ENCODE data around the gene TPD52L1.
"Not testable (repeated sequence)": the region's sequence is repeated elsewhere in the genome, so short reads cannot be mapped to it uniquely, and the experiment has no call there.

The TPD52L1 gene

DNA sequence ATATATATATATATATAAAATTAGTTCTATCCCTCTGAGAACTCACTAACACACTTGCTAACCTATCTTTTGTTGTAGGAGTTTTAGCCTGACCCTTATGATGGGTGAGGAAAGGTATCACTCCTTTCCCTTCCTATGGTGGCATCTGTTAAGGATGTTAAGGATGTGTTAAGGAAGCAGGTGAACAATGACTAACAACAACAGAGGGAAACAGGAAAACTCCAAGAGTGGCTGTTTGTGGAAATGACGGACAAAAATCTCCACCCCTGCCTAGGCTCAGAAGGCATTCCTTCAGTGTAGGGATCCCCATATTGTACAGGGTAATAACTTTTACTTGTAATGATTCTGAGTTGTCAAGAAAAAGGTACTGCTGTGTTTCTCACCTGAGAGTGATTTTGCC, 8.8 kb upstream of the TPD52L1 start:
- DNase-seq, result no peak

DNA sequence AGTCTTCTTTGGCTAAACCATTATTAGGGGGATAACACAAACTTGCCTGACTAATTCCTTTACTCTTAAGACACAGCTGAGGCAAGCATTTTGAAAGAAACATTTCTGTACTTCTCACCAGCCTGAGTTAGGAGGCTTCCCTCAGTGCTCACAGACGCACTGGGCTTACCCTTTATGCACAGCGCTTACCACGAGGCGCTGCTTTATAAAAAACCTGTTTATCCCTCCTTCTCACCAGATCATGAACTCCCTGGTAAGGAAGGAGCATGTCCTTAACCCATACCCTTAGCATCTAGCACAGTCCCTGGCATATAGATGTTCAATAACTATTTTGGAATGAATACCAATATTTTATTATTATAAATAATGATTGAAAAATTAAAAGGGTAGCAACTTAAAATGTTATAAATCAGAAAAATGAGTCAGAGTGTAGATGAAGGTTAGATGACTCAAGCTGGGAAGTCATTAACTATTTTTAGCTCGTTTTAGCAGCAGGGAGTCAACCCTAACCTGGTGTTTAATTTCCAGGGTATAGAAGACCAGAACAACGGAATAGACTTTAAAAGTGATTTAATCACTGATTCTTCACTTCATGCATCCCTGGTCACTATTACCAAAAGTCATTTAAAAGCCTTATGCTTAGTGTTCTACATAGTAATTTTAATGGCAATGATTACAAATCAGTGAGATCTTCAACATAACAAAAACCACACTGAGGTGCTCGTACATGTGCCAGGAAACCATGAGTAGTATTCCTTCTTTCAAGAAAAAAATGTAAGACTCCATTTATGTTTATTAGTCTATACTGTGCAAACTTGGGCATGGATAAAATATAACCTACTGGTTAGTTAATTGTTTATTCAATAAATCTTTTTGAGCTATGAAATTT, 4.1 kb upstream of the TPD52L1 start:
- DNase-seq, result peak; percentile 42

DNA sequence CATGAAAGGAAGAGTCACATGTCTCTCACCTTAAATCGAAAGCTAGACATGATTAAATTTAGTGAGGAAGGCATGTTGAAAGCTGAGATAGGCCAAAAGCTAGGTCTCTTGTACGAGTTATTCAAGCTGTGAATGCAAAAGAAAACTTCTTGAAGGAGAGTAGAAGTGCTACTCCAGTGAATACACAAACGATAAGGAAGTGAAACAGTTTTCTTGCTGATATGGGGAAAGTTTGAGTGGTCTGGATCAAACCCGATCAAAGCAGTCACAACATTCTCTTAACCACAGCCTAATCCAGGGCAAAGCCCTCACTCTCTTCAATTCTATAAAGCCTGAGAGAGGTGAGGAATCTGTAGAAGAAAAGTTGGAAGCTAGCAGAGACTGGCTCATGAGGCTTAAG, 1.9 kb upstream of the TPD52L1 start:
- DNase-seq, result no peak

DNA sequence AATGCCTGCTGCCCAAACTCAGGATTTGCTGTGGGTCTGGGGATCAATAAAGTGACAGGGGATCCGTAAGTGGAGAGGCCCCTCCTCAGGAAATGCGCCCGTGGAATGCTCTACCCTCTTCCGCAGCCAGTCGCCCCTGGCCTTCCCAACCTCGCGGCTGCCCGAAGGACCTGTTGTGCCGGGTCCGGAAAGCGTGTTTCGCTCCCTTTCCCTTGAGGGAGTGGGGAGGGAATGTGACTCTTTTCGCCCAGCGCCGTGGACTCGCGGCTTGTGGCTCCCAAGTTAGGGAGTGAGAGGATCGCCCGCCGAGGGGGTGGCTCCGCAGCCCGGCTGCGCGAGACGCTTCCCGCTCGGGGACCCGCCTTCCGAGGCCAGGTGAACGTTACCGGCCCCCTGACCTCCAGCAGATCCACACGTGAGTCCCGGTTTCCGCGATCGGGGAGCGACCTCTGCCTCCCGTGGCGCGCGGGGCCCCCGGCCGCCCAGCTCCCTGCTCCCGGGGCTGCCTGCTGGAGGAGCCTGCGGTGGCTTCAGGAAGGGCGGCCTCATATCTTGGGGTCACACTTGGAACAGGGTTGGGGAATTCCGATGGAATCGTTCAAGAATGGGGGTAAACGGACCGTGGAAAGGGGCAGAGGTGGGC, 666 bp downstream of the TPD52L1 start:
- DNase-seq, result peak; percentile 54

DNA sequence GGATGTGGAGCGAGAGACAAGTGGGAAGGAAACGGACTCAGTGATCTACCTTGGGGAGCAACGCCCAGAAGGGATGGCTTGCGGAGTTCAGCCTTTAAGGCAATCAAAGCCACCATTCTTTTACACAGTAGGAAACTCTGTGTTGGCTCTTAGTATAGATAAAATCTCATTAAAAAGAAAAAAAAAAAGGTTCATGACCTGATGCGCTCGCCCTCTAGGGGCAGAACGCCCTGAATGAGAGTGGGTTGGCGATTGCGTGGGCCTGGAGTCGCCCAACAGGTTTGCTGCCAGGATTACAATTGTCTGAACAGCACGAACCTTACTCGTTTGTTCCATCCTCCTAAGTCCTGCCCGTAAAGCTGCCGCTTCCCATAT, 1.2 kb downstream of the TPD52L1 start:
- peak; percentile 75 for DNase-seq

DNA sequence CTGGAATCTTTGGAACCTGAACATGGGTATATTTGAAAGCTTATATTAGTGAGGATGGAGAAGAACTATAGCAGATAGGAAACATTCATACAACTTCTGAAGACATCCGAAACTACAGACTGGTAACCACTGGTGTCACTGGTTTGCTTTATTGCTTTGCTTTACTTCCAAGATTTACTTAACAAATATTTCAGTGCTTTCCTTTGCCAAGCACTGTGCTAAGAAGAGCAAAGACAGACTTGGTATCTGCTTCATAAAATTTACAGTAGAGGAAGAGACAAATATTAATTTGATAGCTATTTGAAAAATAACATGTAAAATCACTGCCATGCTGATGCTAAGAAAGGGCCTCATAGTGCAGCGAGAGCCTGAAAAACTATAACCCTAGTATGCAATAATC, 1.8 kb downstream of the TPD52L1 start:
- DNase-seq, result no peak

DNA sequence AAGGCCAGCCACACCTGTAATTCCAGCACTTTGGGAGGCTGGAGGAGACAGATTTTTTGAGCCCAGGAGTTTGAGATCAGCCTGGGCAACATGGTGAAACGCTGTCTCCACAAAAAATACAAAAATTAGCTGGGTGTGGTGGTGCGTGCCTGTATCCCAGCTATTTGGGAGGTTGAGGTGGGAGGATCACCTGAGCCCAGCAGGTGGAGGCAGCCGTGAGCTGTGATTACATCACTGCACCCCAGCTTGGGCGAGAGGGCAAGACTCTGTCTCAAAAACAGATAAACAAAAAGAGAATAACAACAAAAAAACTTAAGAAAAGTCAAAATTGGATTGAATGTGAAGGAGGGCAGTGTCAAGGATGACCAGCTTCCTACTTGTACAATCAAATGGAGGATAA, 2.9 kb downstream of the TPD52L1 start:
- DNase-seq, result no peak

DNA sequence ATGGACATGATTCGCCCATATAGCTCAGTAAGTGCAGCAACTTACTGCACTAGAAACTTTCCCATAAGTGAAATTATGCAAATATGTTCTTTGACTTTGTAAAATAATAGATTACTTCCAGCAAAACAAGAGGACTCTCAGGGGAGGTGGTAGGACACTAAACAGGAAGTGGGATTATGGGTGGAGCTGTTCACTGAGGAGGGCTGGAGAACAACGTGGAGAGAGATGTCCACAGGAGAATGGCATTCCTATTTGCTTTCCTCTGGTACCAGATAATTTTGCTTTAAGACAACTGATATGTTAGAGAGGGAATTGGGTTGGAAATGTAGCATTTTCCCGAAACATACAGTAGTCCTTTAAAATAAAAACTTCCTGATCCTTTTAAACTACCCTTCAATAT, 3.7 kb downstream of the TPD52L1 start:
- DNase-seq, result no peak

DNA sequence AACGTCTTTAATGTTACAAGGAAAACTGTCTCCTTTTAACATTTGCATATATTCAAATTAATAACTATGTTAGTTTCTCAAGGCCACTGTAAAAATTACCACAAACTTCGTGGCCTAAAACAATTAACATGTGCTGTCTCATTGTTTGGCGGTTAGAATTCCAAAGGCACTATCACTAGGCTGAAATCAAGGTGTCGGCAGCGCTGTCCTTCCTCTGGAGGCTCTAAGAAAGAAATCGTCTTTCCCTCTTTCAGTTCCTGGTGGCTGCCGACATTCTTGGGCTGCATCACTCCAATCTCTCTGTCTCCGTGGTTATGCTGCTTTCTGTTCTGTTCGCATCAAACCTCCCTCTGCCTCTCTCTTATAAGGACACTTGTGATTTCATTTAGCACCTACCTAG, 4.2 kb downstream of the TPD52L1 start:
- DNase-seq, result no peak

DNA sequence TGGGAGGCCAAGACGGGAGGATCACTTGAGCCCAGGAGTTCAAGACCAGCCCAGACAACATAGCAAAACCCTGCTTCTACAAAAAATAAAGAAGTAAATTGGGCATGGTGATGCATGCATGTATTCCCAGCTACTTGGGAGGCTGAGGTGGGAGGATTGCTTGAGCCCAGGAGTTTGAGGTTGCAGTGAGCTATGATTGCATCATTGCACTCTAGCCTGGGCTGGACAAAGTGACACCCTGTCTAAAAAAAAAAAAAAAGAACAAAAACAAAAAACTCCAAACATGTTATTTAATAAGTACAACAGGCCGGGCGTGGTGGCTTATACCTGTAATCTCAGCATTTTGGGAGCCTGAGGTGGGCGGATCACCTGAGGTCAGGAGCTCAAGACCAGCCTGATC, 9.8 kb downstream of the TPD52L1 start:
- DNase-seq, result not testable (repeated sequence)

DNA sequence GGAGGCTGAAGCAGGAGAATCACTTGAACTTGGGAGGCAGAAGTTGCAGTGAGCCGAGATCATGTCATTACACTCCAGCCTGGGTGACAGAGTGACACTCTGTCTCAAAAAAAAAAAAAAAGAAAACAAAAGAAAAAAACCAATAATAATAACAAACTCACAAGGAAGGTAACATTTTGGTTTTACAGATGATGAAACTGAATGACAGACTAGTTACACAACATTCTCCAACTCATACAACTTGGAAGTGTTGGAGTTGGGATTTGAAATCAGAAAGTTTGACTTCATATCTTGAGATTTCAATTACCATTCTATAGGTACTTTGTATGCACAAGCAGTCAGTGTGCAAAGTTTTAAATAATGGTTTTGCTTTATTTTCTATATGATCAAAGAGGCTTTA, 10.2 kb downstream of the TPD52L1 start:
- no peak for DNase-seq

DNA sequence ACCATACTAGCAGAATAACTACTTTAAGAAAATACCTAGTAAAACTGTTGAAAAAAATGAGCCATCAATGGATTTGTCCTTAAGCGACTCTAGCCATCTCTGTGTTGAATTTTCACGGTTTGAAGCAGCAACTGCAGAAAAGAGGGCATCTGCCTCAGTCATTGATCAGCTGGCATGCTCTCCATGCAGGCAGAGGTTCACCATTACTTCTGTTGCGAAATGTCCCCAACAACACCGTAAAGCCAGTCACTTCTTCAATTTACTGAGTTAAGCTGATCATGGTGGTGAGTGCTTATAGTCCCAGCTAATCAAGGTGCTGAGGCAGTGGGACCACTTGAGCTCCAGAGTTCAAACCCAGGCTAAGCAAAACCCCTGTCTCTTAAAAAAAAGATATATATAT, 11.1 kb downstream of the TPD52L1 start:
- no peak for DNase-seq

DNA sequence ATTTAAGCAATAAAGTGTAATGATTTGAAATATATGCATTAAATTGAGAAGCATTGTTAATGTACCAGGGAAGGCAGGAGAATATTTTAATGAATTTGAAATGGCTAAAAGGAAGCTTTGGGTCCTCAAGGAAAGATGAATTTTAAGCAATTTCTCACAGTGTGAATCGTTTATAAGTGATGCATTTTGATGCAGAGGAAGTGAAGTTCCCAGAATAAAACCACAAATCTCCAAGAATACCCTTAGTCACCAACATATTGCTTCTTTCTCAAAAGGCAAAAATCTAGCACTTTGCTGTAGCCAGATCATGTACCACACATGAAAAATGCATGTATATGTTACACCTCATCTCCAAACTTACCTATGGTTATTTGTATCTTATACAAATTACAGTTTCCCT, 11.7 kb downstream of the TPD52L1 start:
- no peak for DNase-seq

DNA sequence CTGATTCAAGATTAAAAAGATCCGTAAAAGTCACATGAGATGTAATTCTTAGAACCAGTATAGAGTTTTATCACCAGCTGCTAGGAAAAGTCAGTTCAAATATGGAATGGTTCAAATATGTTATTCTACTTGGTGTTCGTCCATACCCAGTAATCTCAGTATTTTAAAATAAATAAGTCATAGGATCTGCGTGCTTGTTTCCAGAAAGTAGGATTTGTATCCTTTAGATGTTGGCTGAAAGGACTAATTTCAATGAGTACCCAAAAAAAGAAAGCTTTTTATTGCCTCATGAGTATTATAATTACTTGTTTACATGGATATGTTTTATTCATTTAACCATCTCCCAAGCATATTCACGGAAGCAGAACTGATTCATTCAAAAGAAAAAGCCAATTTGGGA, 12.2 kb downstream of the TPD52L1 start:
- no peak for DNase-seq

DNA sequence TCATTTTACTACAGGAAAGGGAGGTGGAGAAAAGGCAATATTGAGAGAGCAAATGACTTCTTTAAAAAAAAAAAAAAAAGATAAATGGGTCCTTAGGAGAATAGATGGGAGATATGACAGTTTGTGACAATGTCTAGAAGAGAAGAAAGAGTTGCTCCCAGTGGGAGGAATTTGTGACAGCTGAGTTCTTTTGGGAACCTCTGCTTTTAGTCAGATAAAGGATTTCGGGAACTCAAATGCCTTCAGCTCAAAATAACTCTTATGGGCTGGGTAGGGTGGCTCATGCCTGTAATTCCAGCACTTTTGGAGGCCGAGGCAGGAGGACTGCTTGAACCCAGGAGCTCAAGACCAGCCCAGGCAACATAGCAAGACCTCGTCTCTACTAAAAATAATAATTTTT, 13.1 kb downstream of the TPD52L1 start:
- no peak for DNase-seq

DNA sequence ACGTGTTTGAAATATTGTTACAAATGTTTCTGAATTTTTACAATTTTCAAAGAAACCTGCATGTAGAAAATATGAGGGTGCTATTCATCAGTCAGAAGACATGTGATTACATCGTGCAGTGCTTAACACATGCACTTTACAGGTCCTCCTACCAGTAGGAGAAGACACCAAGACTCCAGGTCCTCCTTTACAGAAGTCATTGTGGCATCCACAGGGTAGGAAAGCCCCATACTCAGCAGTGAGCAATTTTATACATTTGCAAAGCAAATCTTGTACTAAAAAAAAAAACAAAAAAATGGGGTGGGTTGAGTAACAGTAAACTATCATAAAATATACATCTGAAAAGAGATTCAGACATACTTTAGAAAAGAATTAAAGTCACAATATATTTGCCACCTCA, 14.0 kb downstream of the TPD52L1 start:
- no peak for DNase-seq

DNA sequence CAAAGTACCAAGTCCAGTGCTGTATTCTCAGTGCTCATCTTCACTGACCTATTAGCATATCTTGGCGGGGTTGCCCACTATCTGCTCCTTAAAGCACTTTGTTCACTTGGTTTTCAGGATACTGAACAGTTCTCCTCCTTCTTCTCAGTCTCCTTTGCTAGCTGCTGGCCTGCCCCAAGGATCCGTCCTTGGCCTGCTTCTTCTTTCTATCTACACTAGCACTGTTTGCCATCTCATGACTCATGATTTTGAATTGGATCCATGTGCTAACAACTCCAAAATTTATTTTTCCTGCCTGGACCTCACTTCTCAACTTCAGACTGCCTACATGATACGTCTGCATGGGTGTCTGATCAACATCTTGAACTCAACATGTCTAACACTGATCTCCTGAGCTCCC, 15.5 kb downstream of the TPD52L1 start:
- DNase-seq, result no peak

DNA sequence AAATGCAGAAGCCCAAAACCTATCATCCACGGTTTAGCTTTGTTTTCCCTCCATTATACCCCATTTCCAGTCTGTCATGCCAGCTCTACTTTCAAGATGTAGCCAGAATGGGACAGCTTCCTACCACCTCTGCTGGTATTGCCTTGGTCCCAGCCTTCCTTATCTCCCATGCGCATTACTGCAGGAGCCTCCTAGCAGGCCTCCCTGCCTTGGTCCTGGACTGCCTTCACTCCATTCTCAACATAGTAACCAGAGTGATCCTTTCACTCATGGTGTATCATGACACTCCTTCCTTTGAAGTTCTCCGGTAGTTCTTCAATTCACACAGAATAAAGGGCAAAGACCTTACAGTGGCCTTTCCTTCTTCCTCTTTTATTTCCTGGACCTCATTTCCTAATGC, 15.9 kb downstream of the TPD52L1 start:
- DNase-seq, result no peak

DNA sequence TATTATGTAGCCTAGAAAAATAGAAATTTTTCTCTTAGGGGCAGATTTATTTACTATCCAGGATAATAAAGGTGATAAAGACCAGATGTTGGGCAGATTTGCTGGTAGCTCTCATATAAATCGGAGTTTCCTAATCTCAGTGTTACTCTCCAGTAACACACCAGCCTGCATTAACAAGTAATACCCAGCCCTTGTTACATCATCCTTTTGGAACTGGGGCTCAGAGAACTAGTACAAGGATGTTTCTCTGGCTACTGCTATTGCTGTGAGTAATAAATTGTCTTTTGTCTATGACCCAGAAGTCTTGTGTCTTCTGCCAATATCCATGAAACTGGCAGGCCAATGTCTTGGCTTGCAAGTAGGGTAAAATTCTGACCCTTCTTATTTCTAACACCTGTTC, 16.8 kb downstream of the TPD52L1 start:
- no peak for DNase-seq

DNA sequence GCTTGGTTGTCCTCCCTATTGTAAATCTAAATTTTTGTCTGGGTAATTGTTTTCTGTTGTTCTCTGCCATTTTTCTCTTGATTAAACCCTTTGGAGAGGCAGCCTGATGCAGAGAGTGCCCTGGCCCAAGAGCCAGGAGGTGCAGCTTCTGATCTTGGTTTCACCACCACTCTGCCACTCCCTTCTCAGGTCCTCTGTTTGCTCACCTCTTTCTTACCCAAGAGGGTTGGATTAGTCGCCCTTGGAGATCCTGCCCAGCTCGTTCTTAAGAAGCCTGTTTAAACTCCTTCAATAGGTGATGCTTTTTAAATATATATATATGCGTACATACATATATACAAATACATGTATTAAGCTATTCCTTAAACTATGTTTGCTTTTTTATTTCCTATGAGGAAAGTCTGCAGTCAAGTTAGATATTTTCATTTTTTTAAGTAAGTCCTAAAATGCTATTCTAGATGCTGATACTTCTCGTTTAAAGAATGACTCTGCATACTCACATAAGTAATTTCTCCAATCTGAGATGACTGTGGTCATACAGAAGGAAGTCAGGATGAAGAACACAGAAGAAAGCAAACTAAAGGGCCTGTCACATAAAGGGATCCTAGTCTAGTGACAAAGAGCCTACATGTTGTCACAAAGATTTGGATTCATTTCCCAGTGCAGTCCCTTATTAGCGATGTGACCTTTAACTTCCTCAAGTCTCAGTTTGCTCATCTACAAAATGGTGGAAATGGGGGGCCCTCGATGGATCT, 19.9 kb downstream of the TPD52L1 start:
- DNase-seq, result no peak

DNA sequence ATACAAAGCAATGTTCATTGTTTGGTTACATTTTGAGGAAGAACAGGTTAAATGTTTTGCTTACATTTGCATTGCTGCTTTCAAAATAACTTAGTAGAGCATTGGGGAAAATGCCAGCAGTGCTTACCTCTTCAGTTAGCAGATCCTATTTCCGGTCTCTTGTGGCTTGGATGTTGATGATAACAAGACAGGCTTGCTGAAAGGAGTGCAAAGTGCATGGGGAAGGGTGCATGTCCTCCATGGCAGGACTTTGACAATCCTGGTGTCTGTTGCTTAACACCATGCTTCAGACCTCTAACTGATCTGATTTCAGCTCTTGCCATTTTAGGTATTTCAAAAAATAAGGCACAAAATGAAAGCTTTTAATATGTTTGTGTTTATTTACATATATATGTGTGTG, 21.1 kb downstream of the TPD52L1 start:
- no peak for DNase-seq

DNA sequence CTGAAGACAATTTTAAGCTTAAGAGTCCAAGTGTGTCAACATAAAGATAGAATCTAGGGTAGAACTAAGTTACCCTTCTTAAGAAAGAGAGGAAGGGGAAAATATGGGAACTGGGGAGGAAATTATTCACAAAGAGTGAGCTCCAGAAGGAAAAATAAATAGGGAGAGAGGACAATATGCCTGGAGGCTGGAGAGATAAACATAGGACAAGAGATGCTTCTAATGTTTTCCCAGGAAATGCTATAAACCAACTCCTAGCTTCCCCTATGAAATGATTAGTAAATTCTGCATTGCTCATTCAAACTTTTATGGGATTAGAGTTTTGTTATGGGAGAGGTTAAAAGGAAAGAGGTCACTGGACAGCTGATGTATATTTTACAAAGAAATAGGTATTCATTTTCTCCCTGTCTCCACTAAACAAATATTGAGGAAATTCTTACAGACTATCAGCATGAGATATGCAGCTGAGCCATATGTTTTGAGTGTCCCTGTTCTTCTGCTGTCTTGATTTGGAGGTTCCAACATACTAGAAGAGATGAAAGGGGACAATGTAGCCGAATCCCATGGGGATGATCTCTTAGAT, 22.0 kb downstream of the TPD52L1 start:
- DNase-seq, result no peak

DNA sequence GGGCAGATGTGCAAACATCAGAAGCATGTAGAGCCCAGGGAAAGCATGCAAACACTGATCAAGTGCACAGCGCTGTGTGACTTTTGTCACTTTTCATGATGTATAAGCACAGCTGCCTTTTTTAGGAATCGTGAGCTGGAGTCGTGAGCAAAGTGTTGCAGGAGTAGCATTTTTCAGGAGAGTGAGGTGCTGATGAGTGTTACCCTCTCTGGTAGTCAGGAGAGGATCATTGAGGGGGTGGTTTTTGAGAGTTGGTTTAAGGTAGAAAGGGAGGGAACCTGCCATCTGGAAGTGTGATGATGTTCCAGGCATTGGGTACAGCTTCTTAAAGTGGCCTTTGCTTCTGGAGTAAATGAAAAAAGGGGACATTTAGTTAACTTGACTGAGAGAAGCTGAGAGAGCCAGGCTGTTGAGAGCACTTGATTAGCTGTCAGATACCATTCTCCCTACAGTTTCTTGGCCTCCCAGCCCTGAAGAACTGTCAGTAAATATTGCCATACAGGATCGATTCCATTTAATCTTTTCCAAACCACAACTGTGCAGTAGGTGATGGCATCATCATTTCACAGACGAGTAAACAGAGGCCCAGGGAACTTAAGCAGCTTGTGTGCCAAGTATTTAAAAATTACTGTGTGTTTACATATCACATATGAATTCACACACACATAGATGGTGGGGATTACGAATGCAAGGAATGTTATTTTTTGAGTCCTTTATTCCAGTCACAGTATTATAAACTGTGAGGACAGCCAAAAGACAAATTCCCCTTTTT, 28.9 kb downstream of the TPD52L1 start:
- DNase-seq, result peak; percentile 73

All from NCI-H146 (cell line).